Stimulated activated CD4-positive, alpha-beta T cell treated with anti-CD3 and anti-CD28 coated beads, Interleukin-4, amount 100 ng/mL, for 24 hours (primary cell): ENCODE measurements around the gene TCTN1.
"Not testable (repeated sequence)": the region's sequence is repeated elsewhere in the genome, so short reads cannot be mapped to it uniquely, and the experiment has no call there.

ENCODE experiments used
- DNase-seq: peaks from one replicate; pipeline ENCODE4 v3.0.0-alpha.2; 2020

TCTN1 gene

GRCh38 chr12:110587102-110587501 is 26.8 kb upstream of the TCTN1 start:
- not testable (repeated sequence) for DNase-seq

- no peak for DNase-seq
Measured at GRCh38 chr12:110590059-110590458, 23.9 kb upstream of the TCTN1 start.

GRCh38 chr12:110590806-110591326 is 23.1 kb upstream of the TCTN1 start:
- no peak for DNase-seq

- DNase-seq: no peak
Measured at GRCh38 chr12:110591451-110592051, 22.4 kb upstream of the TCTN1 start.

- no peak for DNase-seq
Measured at GRCh38 chr12:110592078-110592477, 21.9 kb upstream of the TCTN1 start.

GRCh38 chr12:110592919-110593318 is 21.0 kb upstream of the TCTN1 start:
- DNase-seq: not testable (repeated sequence)

- DNase-seq: no peak
Measured at GRCh38 chr12:110597885-110598284, 16.0 kb upstream of the TCTN1 start.

- no peak for DNase-seq
Measured at GRCh38 chr12:110599334-110599733, 14.6 kb upstream of the TCTN1 start.

- no peak for DNase-seq
Measured at GRCh38 chr12:110600254-110600653, 13.7 kb upstream of the TCTN1 start.

- DNase-seq: peak; percentile 55
Measured at GRCh38 chr12:110602085-110602814, 11.7 kb upstream of the TCTN1 start.

- DNase-seq: no peak
Measured at GRCh38 chr12:110606253-110606611, 7.7 kb upstream of the TCTN1 start.

- DNase-seq: no peak
Measured at GRCh38 chr12:110613071-110613770, 708 bp upstream of the TCTN1 start.

- no peak for DNase-seq
Measured at GRCh38 chr12:110615171-110615570, 1.2 kb downstream of the TCTN1 start.

GRCh38 chr12:110616471-110617115 is 2.7 kb downstream of the TCTN1 start:
- no peak for DNase-seq

GRCh38 chr12:110619534-110619953 is 5.6 kb downstream of the TCTN1 start:
- DNase-seq: peak; percentile 50

- DNase-seq: no peak
Measured at GRCh38 chr12:110622582-110622981, 8.7 kb downstream of the TCTN1 start.

GRCh38 chr12:110627500-110628195 is 13.7 kb downstream of the TCTN1 start:
- DNase-seq: no peak

- DNase-seq: no peak
Measured at GRCh38 chr12:110635055-110635454, 21.1 kb downstream of the TCTN1 start.

- no peak for DNase-seq
Measured at GRCh38 chr12:110636516-110636915, 22.6 kb downstream of the TCTN1 start.

- no peak for DNase-seq
Measured at GRCh38 chr12:110637869-110638441, 24.0 kb downstream of the TCTN1 start.

GRCh38 chr12:110638796-110639195 is 24.9 kb downstream of the TCTN1 start:
- DNase-seq: no peak
